GM21360 (cell line): ENCODE measurements around the gene TTC9C.
"Not testable (repeated sequence)": the region's sequence is repeated elsewhere in the genome, so short reads cannot be mapped to it uniquely, and the experiment has no call there.

Experiments used
- ATAC-seq: cut with Tn5 transposase; IDR thresholded peaks from one replicate; pipeline ENCODE4 v1.9.1; 2021; ENCODE audit warnings: mild to moderate bottlenecking, moderate library complexity; ENCODE audit not compliant: unreplicated experiment

The TTC9C gene

GRCh38 chr11:62728171-62728988 is at the start of gene TTC9C:
Gene TTC9C (plus strand): TSS chr11:62728486. CDS start chr11:62728849, 363 bp downstream.
- no peak for ATAC-seq

GRCh38 chr11:62678770-62679696 is 49.3 kb upstream of the TTC9C start, which contains the start of gene UBXN1:
Gene UBXN1 (minus strand): TSS chr11:62679073. CDS start chr11:62678923, 150 bp downstream.
- ATAC-seq, result peak; percentile 65

GRCh38 chr11:62680825-62681240 is 47.5 kb upstream of the TTC9C start:
- no peak for ATAC-seq

- no peak for ATAC-seq
These were observed 45.8 kb upstream of the TTC9C start for GRCh38 chr11:62682518-62682917.

GRCh38 chr11:62687508-62688396 is 40.5 kb upstream of the TTC9C start:
- no peak for ATAC-seq

GRCh38 chr11:62688491-62688890 is 39.8 kb upstream of the TTC9C start:
- no peak for ATAC-seq

GRCh38 chr11:62689421-62690183 is 38.7 kb upstream of the TTC9C start, which contains the start of gene LRRN4CL:
Gene LRRN4CL (minus strand): TSS chr11:62689530. CDS start chr11:62688508, 1,022 bp downstream.
- no peak for ATAC-seq

- not testable (repeated sequence) for ATAC-seq
These were observed 34.7 kb upstream of the TTC9C start for GRCh38 chr11:62693624-62694023.

DNA sequence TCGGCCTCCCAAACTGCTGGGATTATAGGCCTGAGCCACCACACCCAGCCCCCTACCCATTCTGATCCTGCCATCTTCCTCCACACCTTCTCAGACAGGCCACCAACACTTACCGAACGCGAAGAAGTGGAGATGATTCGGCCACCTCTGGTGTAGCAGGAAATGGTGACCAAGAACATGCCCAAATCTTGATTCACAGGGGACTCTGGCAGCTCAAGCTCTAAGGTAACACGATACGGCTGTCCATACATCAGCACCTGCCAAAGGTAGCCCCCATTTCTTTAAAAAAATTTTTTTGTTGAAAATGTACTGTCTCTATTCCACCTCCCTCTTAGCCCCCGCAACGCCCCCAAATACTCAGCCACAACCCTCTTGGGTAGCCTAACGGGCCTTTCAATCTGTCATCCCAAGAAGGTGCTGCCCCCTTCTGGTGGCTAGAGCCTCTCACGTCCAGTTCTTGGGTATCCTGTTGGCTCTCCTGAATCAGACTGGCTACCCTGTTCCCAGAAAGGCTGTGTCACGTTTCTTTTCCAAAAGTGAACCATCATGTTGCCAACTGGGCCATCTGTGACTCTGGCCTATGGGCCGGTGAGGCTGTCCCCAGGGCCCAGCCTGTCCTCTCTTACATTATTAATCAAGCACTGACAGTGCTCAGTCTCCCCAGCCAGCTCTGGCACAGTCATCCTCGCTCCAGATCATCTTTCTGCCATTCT is 33.7 kb upstream of the TTC9C start:
- no peak for ATAC-seq

- ATAC-seq, result no peak
These were observed 26.0 kb upstream of the TTC9C start for GRCh38 chr11:62702246-62702645.

DNA sequence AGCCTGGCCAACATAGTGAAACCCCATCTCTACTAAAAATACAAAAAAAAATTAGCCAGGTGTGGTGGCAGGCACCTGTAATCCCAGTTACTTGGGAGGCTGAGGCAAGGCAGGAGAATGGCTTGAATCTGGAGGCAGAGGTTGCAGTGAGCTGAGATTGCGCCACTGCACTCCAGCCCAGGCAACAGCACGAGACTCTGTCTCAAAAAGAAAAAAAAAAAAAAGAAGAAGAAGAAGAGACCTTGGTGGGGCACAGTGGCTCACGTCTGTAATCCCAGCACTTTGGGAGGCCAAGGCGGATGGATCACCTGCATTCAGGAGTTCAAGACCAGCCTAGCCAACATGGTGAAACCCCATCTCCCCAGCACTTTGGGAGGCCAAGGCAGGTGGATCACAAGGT is 24.4 kb upstream of the TTC9C start:
- ATAC-seq, result not testable (repeated sequence)

DNA sequence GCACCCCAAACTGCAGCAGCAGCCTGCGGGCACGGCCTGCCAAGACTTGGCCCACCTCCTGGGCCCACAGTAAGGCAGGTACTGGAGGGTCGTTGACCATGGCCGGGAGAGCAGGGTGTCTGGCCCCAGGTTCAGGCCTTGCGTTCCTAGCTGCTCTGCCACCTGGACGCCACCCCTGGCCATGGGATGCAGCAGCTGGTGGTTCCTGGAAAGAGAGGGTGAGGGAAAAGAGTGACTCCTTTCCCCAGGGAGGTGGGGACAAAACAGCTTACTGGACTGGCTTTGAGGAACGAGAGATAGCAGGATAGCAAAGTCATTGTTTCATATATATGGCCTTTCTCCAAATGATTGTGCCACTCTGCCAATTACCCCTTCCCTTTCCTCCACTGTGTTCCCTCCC is 22.9 kb upstream of the TTC9C start:
- no peak for ATAC-seq

DNA sequence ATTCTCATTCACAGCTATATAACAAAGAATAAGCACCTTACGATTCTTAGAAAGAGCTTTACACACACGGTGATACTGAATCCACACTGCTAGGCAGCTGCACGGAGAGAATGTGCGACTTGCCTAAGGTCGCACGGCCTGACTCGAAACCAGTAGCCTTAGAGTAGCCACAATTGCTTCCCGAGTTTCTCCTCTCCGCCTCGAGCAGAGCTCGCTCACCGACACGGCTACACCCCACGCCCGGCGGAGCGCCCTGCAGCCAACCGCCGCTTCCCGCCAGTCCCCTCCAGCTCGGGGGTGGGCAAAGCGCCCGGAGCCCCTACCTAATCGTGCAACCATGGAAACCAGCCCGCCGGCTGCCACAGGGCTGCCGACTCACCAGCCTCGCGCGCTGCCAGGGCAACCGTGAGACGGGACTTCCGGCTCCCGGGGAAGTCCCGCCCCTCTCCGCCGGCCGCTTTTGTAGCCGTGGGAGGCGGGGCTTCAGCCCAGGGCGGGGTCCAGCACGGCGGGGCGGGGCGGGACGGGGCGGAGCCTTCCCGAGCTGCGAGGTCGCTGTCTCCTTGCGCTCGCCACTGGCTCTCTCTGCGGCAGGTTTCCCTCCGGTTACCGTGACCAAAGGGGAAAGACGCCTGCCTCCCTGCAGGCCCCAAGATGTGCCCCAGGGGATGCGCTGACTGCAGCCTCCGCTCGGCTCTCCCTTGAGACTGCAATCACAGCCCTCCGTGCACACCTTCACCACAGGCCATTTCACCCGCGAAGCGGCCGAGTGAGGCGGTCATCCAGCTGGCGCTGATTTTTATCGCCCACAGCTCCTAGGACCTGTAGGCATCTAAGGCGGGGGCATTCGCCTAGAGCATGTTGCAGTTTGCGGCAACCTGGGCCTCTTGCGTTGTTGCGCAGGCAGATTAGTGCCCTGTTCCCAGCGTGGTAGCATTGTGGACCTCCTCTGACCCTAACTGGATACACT is 22.1 kb upstream of the TTC9C start:
- ATAC-seq, result peak; percentile 64

- ATAC-seq, result no peak
These were observed 21.4 kb upstream of the TTC9C start for GRCh38 chr11:62706850-62707247.

DNA sequence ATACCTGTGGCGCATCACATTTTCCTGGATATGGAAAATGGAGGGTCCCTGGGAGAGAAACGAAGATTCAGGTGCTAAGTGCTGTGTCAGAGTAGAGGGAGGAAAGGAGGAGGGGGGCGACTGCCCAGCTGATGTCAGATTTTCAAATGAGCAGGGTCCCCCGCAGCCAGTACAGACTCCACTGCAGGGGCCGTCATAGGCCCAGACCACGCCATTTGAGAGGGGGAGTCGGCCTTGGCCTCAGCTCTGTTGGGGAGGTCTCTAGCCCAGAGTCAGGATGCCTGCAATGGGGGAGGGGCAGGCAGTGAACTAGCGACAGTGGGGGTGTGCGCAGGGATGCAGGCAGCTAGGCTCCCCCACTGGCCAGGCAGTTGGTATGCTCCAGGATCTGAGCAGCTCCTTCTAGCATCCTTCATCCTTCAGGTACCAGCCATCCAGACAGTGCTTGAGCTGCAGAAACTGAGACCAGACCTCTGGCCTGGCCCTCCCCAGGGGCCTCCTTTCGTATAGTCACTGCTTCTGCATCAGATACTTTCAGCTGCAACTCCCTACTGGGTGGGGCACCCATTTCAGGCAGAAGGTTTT is 20.9 kb upstream of the TTC9C start, which contains the start of the genes BSCL2 and GNG3:
TSS of gene BSCL2 (minus strand) at position 148 of the 585 bp plus-strand sequence. CDS start 229 bp downstream, outside the sequence.
TSS of gene GNG3 (plus strand) at position 400 of the 585 bp plus-strand sequence. CDS start 620 bp downstream, outside the sequence.
- no peak for ATAC-seq

- no peak for ATAC-seq
These were observed 19.9 kb upstream of the TTC9C start for GRCh38 chr11:62708392-62708791.

DNA sequence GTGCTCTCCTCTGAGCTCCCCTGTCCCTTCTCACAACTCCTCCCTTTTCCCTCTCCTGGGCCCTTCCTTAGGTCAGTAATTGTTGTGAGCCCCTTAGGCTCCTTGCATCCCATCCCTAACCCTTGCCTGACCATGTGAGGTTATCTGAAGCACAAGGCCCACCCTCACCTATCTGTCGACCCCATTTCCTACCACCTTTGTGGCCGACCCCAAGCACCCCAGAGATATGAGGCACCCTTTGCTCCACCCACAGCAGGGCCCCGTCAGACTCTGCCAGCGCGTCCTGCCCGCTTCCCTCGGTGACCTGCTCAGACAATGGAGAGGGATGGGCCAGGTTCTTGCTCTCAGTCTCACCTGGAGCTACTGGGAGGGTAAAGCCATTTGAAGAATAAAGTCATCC is 19.5 kb upstream of the TTC9C start:
- ATAC-seq, result no peak
